Pulmonary artery endothelial cell (primary cell): ENCODE measurements around the gene DKKL1. TPM values are rescaled to one million over a fixed set of nuclear protein-coding genes. Genes with fewer than 3 reads are reported as not detected.
A peak's percentile ranks its signal among the peaks of the same experiment; 100 is the strongest.

ENCODE experiments used
- DNase-seq: peaks from one replicate; pipeline ENCODE4 v3.0.0-alpha.2; 2011; ENCODE audit warnings: low read depth, low spot score
- total RNA-seq: library from RNA; depleted of rRNA; stranded (reverse); fragments of >200 nt; gene quantifications from 2 replicates; pipeline ENCODE4 v1.2.3, GENCODE V29; 2014

Gene DKKL1
- total RNA-seq, 1 donor from 2014 or later, result not detected

DNA sequence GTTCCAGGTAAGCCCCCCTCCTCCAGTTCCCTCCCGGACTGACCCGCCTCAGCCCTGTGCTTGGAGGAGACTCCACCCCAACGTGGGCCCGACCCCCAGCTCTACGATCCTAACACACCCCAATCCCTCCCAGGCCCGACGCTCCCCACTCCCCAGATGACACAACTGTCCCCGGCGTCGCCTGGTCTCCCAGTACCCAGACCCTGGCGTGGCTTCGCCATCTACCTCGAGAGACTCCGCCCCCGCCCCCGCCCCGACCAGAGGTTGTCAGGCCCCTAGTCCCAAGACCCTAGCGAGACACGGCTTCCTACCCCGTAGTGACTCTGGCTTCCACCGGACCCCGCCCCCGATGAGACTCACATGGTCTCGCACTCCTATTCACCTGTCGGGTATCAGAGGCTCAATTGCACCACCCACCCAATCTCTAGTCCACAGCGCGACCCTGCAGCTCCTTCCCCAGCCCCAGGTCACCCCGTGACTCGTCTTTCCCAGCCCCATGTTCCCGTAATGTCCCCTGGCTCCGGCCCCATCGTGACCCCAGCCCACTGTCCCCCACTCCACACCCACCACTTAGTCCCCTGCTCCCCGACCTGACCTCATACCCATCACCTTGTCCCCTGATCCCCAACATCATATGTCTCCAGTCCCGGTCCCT lies 25.5 kb upstream of the DKKL1 start:
- DNase-seq, result no peak

DNA sequence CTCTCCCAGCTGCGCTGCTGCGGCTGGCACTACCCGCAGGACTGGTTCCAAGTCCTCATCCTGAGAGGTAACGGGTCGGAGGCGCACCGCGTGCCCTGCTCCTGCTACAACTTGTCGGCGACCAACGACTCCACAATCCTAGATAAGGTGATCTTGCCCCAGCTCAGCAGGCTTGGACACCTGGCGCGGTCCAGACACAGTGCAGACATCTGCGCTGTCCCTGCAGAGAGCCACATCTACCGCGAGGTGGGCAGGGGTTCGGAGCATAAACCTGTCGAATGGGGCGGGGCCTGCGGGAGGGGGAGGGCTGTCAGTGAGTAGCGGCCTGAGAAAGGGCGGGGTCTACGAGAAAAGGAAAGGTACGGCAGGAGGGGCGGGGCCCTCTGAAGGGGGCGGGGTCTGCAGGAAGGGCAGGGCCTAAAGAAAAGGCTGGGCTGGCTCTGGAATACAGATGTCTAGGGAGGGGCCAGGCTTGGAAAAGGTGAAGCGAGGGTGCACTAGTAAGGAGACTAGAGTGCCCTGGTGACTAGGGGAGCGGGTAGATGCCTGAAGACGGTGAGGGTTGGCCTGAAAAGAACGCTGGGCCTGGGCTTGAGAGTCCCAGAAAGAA lies 24.9 kb upstream of the DKKL1 start:
- no peak for DNase-seq

DNA sequence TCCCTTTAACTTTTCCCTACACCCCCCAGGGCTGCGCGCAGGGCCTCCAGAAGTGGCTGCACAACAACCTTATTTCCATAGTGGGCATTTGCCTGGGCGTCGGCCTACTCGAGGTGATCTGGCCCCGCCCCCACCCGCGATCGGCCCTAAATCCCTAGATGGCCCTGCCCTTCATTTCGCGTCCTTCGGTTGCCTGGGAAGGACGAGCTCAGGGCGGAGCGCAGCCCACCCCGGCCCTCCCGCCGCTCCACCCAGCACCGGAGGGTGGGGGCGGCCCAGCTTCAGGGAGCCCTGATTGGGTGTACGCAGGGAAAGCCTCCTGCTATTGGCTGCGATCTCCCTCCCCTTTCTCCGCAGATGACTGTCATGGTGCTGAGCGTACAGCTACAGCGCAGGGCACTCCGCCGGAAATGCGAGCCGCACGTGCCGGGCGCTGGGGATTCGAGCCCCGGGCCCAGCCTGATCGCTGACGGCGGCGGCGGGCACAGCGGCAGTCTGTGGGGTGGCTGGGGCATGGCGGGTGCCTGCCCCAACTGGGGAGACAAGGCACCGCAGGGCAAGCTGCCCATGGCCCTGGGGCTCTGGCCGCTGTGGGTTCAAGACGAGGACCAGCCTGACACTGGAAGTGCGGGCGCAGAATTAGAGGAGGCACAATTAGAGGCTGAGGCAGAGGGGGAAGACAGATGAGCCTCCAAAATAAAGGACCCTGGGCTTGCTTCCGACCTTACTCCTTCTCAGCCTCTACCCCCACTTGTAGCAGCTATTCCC lies 24.2 kb upstream of the DKKL1 start:
- peak; percentile 65 for DNase-seq

DNA sequence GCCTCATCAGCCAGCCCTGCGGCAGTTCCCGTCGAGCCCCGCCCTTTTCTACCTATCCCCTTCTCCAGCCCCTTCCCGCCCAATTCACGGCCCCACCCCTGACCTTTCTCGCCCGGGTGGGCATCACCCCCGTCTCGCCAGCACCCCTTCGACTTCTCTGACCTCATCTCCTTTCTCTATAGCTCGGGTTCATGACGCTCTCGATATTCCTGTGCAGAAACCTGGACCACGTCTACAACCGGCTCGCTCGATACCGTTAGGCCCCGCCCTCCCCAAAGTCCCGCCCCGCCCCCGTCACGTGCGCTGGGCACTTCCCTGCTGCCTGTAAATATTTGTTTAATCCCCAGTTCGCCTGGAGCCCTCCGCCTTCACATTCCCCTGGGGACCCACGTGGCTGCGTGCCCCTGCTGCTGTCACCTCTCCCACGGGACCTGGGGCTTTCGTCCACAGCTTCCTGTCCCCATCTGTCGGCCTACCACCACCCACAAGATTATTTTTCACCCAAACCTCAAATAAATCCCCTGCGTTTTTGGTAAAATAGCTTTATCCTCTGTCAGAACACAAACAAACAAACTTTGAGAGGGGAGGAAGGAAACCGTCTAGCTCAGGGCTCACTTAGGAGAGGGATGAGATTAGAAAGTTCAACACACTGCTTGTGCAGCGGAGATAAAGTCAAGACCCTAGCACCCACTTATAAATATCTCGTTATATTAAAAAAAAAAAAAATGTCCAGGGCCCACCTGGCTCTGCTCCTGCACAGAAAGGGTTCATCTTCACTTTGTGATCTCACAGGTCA lies 23.4 kb upstream of the DKKL1 start:
- no peak for DNase-seq

DNA sequence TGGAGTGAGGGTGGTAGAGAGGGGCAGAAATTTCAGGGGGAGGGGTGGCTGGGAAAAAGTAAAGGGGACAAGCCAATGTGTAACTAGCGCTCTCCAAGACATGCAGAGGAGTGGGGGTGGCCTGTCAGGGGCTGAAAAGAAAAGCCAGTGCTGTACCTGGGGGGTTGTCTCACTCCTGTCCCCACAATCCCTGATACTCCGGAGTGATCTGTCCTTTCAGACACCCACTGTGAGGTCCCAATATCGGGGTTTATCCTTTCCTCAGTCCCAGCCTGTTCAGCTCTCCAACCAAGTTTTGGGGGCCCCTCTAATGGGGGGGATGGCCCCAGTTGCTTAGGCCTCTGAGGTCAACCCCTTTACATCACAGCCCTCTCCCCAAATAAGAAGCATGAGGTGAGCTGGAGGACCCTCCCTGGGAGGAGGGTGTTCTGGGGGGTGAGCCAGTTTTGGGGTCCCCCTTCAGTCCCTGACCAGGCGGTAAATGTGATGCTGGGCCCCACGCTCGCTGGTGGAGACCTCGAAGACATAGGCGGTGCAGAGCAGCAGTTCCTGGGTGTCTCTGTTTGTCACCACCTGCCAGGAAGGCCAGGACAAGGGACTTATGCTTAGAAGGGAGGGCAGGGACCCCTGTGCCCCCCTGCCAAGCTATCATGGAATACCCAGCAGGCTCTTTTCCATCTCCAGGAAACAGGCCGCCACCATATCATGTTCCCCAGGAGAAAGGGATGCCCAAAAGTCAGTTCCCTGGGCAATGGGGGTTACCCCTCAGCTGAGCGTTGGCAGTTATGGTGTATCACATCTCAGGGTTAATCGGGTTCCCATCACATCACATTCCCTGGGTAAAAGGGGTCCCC lies 22.6 kb upstream of the DKKL1 start:
- no peak for DNase-seq

DNA sequence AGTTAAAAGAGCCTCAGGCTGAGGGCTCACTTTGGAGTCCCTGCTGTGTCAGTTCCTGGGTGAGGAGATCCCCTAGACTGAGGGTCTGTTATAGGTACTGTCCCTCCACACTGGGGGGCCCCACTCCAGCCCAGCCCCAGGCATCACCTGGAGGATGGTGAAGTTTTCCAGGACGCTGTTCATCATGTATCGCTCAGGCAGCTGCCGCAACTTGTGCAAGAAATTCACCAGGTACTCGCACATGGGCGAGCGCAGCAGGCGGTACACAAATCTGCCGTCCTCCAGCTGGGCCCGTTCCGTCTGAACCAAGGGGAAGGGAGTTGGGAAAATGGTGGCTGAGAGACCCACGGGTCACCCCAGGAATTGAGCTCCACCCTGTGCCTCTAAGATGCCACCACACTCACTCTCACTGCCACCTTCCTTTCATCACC lies 21.4 kb upstream of the DKKL1 start:
- DNase-seq, result no peak

DNA sequence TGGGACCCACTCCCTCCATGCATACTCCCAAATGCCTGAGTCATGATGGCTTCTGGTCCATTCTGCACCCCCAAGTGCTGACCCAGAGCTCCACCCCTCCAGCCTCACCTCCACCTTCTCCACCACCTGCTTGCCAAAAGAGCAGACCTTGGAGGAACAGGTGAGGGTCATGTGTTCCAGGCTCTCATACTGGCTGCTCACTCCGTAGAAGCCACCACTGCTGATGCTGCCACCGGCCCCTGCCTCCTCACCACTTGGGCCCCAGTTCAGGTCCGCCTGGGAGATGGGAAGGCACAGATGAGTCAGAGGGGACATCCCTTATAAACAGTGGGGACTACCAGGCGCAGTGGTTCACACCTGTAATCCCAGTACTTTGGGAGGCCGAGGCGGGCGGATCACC lies 20.6 kb upstream of the DKKL1 start:
- no peak for DNase-seq

DNA sequence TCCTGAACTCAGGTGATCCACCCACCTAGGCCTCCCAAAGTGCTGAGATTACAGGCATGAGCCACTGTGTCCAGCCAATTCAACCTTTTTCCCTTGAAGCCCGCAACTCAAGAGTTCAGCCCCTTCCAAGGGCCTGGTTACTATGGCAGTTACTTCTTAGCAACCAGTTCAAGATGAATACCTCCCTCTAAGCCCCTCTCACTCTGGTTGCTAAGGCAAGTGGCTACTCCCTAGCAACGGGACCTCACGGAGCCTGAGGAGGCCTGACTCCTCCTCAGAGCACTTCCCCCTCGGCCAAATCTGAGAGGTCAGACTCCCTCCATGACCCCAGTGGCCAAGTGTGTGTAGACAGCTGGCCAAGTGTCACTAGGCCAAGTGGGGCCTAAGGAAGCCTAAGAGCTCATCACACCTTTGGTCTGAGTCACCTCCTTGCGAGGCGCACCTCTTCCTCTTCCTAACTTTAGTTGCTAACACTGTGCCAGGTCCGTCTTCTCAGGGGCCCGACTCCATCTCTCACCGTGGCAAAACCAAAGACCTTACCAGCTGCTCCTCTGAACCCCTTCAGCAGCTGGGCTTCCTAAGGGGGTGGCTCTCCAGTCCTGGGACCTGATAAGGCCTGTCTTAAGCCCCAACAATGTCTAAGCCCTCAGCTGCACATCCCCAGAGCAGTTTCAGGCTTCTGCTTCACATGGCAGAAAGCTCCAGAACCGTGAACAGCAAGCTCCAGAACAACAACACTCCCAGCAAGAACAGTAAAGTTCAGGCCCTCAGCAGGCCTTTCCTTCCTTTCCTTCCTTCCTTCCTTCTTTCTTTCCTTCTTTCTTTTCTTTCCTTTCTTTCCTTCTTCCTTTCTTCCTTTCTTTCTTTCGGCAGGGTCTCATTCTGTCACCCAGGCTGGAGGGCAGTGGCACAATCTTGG lies 18.9 kb upstream of the DKKL1 start:
- DNase-seq, result no peak

DNA sequence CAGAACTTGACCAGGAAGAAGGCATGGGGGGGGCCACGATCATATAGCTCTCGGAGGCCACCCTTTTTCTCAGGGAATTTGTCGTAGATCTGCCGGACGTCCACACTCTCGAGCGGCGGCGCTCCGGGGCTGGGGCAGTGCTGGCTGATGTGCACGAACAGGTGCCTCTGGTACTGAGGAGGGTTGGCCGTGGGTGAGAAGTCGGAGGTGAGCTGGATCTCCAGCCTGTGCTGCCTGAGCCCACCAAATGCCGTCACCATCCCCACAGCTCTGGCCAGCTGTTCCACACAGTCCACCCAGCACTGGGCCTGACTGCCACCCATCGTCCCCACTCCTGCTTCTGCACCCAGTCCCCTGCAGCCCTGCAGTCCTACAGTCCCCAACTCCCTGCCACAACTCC lies 16.5 kb upstream of the DKKL1 start:
- DNase-seq, result no peak

DNA sequence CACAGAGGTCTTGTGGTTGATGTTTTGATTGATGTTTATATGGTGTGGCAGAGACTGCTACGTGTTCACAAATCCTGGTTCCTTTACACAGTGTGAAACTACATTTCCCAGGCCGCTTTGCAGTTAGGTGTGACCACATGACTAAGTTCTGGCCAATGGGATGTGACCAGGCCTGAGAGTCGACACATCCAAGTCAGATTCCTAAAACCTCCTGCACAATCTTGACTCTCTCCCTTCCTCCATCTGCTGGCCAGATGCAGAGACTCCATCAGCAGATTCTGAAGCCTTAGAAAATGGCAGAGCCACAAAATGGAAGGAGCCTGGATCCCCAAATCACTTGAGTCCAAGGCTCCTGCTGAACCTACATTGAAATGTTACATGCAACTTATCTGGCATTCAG lies 15.8 kb upstream of the DKKL1 start:
- DNase-seq, result no peak

DNA sequence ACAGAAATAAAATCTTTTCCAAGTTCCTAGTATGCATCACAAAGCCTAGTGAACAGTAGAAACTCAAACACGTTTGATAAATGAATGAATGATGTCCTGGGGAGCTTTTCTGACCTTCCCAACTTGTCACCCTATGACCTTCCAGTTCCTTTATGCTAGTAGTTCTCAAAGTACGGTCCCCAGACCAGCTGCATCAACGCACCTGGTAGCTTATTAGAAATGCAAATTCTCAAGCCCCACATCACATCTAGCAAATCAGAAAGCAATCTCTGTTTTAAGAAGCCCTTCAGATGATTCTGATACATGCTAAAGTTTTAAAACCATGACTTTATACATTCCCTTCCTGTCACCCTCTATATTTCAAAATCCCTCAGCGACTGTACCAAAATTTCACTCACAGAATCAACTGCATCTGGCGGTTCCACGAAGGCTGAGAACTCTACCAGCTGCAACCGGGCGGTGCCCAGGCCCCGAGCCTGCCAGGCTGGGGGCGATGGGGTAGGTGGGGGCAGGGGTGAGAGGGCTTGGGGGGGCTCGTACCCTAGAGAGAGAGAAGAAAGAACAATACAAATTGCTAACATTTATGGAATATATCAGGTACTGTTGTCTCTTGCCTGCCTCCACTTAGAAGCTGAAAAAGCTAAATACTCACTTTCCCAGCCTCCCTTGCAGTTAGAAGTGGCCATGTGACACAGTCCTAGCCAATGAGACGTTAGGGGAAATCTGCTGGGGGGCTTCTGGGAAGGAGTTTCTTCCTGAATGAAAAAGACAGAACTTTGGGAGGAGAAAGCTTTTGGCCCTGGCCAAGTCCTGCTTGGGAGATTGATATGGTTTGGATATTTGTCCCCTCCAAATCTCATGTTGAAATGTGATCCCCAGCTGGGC lies 15.1 kb upstream of the DKKL1 start:
- DNase-seq, result no peak

DNA sequence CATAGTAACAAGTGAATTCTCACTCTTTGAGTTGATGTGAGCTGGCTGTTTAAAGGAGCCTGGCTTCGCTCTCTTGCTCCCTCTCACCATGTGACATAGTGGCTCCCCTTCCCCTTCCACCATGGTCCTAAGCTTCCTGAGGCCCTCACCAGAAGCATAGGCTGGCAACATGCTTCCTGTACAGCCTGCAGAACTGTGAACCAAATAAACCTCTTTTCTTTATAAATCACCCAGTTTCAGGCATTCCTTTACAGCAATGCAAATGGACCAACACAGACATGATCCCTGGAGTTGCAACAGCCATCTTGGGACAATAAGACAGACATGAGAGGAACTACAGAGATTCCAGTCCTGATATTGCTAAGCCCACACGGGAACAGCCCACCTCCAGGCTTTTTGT lies 14.1 kb upstream of the DKKL1 start:
- DNase-seq, result no peak

DNA sequence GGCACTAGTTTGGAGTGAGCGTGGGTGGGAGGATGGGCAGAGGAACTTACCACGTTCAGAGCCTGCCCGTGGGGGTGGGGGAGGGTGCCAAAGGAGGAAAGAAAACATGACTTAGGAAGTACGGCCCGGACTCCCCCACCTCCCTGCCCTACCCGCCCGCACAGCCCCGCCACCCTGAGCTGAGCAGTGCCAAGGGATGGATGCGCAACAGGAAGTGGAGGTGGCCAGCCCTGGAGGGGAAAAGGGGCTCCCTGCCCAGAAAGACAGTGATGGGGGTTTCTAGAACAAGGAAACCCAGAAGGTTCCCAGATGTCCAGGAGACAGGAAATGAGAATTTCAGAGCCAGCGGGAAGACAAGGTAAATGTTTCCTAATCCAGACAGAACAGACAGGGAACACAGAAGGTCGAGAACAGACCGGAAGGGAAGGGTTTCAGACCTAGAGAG lies 7.7 kb upstream of the DKKL1 start:
- DNase-seq, result no peak

DNA sequence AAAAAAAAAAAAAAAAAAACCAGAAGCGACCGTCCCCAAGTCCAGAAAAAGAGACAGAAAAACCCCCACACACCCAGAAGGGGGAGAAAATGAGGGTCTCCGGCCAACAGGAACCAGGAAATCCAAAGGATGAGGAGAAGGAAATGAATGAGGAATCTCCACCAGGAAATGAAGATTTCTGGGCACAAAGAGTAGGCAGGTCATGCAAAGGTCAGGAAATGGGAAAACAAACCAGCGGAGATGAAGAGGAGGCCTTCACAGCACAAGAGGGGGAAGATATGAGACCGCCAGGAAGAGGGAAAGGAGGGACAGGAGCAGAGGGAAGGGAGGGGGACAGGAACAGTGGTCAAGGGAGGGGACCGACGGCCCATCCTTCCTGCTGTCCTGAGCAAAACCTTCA lies 7.3 kb upstream of the DKKL1 start:
- DNase-seq, result no peak

DNA sequence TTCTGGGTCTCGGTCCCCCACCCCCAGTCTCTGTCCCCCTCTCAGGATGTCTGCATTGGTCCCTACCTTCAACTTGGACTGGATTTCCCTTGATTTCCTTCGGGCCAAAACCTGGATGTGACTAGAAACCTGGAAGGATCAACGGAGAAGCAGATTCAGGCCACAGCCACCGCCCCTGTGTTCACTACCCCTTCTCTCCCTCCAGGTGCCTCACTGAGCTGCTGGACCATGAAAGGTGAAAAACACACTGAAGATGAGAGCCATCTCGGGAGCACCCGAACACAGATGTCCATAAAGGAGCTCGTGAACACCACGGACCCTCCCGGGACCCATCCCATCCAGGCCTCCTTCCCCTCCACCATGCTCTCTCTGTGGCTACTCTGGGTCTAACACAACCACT lies 6.5 kb upstream of the DKKL1 start:
- DNase-seq, result no peak

DNA sequence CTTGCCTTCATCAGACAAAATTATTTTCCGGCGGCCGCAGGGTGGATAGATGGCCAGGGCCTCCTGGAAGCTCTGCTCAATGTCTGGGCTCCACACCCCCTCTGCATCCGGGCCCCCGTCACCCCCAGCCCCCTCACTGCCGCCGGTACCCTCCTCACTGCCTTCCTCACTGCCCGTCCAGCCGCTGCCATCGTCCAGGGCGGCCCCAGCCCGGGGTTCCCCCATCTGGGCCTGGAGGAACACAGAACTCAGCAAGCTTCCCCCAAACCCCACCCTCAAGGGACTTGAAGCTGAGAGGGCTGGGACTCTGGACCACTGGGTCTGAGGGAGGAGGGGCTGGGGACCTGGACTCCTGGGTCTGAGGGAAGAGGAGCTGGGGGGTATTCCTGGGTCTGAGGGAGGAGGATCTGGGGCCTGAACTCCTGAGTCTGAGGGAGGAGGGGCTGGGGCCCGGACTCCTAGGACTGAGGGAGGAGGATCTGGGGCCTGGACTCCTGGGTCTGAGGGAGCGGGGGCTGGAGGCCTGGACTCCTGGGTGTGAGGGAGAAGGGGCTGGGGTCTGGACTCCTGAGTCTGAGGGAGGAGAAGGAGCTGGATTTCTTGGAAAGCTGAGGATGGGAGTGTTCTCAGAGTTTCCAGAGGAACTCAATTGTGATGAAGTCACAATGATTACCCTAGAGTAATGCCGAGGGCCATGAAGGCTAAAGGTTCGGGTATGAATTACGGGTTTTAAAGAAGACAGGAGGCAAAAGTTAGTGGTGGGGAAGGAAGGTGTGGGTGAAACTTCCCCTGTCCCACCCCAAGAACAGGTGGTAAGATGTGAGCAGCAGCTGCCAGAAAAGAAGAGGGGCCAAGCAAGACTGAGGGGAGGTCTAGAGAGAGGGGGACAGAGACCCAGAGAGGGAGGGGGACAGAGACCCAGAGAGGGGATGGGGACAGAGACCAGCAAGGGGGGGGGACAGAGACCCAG lies 3.5 kb upstream of the DKKL1 start:
- no peak for DNase-seq

DNA sequence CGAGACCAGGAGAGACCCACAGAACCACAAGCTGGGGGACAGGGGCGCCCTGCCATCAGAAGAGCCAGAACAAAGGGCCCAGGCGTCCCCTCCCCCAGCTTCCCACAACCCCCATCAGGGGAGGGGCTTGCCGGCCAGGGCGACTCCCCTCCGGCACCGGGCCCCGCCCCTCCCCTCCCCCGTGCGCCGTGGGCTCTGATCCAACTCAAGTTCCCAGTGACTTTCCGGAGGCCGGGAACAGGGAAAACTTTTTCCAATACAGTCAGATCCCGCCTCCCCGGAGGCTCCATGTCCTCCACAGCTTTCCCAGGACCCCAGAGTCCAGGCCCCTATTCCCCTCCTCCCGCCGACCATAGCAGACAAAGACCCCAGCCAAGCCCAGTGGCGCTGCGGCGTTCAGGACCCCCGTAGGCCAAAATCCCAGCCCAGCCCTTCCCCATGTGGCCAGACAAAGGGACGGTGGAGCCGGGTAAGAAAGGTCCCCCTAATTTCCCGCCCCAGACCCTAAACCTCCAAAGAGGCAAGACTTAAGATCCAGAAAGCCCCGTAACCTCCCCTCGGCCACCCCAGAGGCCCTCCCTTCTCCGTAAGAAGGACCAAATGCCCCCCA lies 2.1 kb upstream of the DKKL1 start:
- peak; percentile 66 for DNase-seq
